AG04450 (cell line): Measurements from ENCODE around the gene NKAIN2. TPM values are rescaled to one million over a fixed set of nuclear protein-coding genes. Genes with fewer than 3 reads are reported as not detected.

Experiments
- CTCF ChIA-PET: fragments of 300-600, 350-600 bp; formaldehyde crosslinking; extraction: SDS; loops from one replicate; lab custom pipeline; 2022; ENCODE audit warnings: antibody characterized with exemption, inconsistent platforms; lab: Charles Lee
- POLR2A ChIA-PET: fragments of 350-600 bp; formaldehyde crosslinking; extraction: SDS; loops from one replicate; lab custom pipeline; 2021; ENCODE audit warnings: antibody characterized with exemption, inconsistent platforms; lab: Yijun Ruan, JAX
- DNase-seq: peaks from one replicate; pipeline ENCODE4 v3.0.0-alpha.2; 2011; ENCODE audit warnings: low read depth, low spot score
- H3K27ac ChIP-seq: one replicate; pipeline ENCODE4 v1.5.1; 2012; ENCODE audit warnings: low read depth, low read length, control low read depth
- H3K27me3 ChIP-seq: one replicate; pipeline ENCODE4 v1.6.0; 2012; ENCODE audit warnings: low read length; ENCODE audit not compliant: control insufficient read depth, insufficient read depth
- H3K4me3 ChIP-seq: 2 replicates; pipeline ENCODE4 v1.5.1; 2011; ENCODE audit warnings: mild to moderate bottlenecking, low read depth, low read length, control low read depth
- H3K9me3 ChIP-seq: 2 replicates; pipeline ENCODE4 v1.5.1; 2012; ENCODE audit warnings: low read length; ENCODE audit not compliant: control insufficient read depth, insufficient read depth
- CTCF ChIP-seq: IDR thresholded peaks from 2 replicates; pipeline ENCODE4 v1.5.1; 2011; ENCODE audit warnings: low read depth, low read length, control low read depth, inconsistent platforms
- polyA plus RNA-seq: library from polyadenylated mRNA; depleted of rRNA; stranded (reverse); fragments of >200 nt; gene quantifications from 2 replicates; pipeline ENCODE4 v1.2.3, GENCODE V29; 2011

The NKAIN2 gene
- polyA plus RNA-seq, 1 experiment, result not detected

- POLR2A ChIA-PET, result no interaction called here
Measured at GRCh38 chr6:124659427-124659826, 855.8 kb downstream of the NKAIN2 start.

GRCh38 chr6:124660185-124660584 is 856.5 kb downstream of the NKAIN2 start:
- ChIA-PET CTCF (no interaction called here), POLR2A (no interaction called here)
- no peak overlapping the region for H3K4me3 ChIP-seq
- no peaks in the 10 kb centered on the region for H3K9me3 ChIP-seq
- no peak for DNase-seq
- TF ChIP-seq CTCF, result no peak
- H3K27me3 ChIP-seq, result no peaks in the 10 kb centered on the region
- H3K27ac ChIP-seq, result no peak overlapping the region

More at GRCh38 chr6:124659427-124659826, 855.8 kb downstream of the NKAIN2 start:
- Histone ChIP-seq H3K4me3 (no peak overlapping the region), H3K9me3 (no peaks in the 10 kb centered on the region), H3K27ac (no peak overlapping the region), H3K27me3 (no peaks in the 10 kb centered on the region)
- no peak for DNase-seq
- CTCF ChIA-PET, result no interaction called here
- TF ChIP-seq CTCF, result no peak

- Histone ChIP-seq H3K4me3 (no peak overlapping the region), H3K27me3 (no peaks in the 10 kb centered on the region), H3K9me3 (no peaks in the 10 kb centered on the region), H3K27ac (no peak overlapping the region)
- no peak for DNase-seq
- ChIA-PET CTCF (no interaction called here), POLR2A (no interaction called here)
- no peak for TF ChIP-seq CTCF
Measured at GRCh38 chr6:124661097-124661661, 857.5 kb downstream of the NKAIN2 start.

- Histone ChIP-seq H3K4me3 (no peak overlapping the region), H3K27me3 (no peaks in the 10 kb centered on the region), H3K27ac (no peak overlapping the region), H3K9me3 (no peaks in the 10 kb centered on the region)
- DNase-seq, result no peak
- no peak for TF ChIP-seq CTCF
- CTCF ChIA-PET, result no interaction called here
- POLR2A ChIA-PET, result no interaction called here
Measured at GRCh38 chr6:124668028-124668427, 864.4 kb downstream of the NKAIN2 start.

GRCh38 chr6:124669713-124670480 is 866.2 kb downstream of the NKAIN2 start:
- DNase-seq, result no peak

More at GRCh38 chr6:124669713-124670480, 866.2 kb downstream of the NKAIN2 start:
- H3K27me3 ChIP-seq, result no peaks in the 10 kb centered on the region
- CTCF ChIA-PET, result no interaction called here
- H3K9me3 ChIP-seq, result no peaks in the 10 kb centered on the region
- H3K4me3 ChIP-seq, result no peak overlapping the region
- TF ChIP-seq CTCF, result no peak
- H3K27ac ChIP-seq, result no peak overlapping the region
- POLR2A ChIA-PET, result no interaction called here
